ENCODE results near the gene CTDSP2. TPM values are rescaled to one million over a fixed set of nuclear protein-coding genes. Genes with fewer than 3 reads are reported as not detected.

Gene CTDSP2
- total and polyA plus RNA-seq, 2 of the 8 experiments (the other 6 are each of a cell fraction or from before 2014, with no cell fraction given), result 71.3 to 91.7 TPM

GRCh38 chr12:57861967-57862366 lies 15.4 kb upstream of the CTDSP2 start:
- Histone ChIP-seq H3K56ac (replicated peaks; ENCODE audit: insufficient read length, low read depth, low read length) (no peak overlapping the region), H3K4me3 (ENCODE audit: extremely low read depth in 1 of 4, insufficient read depth in 2 of 4, low read depth in 3 of 4, low read length in 4 of 4) (no peak overlapping the region), H2BK20ac (ENCODE audit: low read length) (no peak overlapping the region), H3K9me3 (ENCODE audit: insufficient read depth in 2 of 2, low read depth in 1 of 2, low read length in 1 of 2) (no peaks in the 10 kb centered on the region), H3K4me2 (ENCODE audit: insufficient read depth in 1 of 2, low read depth in 2 of 2, low read length in 2 of 2) (no peak overlapping the region), H4K91ac (replicated peaks; ENCODE audit: insufficient read length, low read length) (no peak overlapping the region), H3K36me3 (ENCODE audit: control insufficient read depth in 2 of 4, insufficient read depth in 4 of 4, low read length in 3 of 4) (no peaks in the 10 kb centered on the region), H4K5ac (ENCODE audit: insufficient read length, low read depth, low read length) (no peak overlapping the region), H2AFZ (ENCODE audit: low read length) (no peak overlapping the region), H3K4me1 (replicated peaks in 1 of 4; ENCODE audit: control insufficient read depth in 3 of 4, insufficient read depth in 4 of 4, low read length in 3 of 4) (peaks cover 0 to 4% (median 3%) of the 10 kb centered on the region in 4 experiments; a peak in 3 of 7 replicates), H3K4ac (replicated peaks; ENCODE audit: insufficient read length, low read depth, low read length) (no peak overlapping the region), H3K23ac (ENCODE audit: insufficient read length) (no peak overlapping the region), H2AK5ac (ENCODE audit: low read depth, low read length) (no peak overlapping the region), H3K79me1 (ENCODE audit: low read depth, low read length) (no peaks in the 10 kb centered on the region), H3K27ac (ENCODE audit: low read depth, low read length) (no peak overlapping the region), H3K79me2 (ENCODE audit: control insufficient read depth in 1 of 2, insufficient read depth in 2 of 2, low read length in 2 of 2) (no peaks in the 10 kb centered on the region), H3K23me2 (ENCODE audit: low read depth, low read length) (no peaks in the 10 kb centered on the region; the same call in 1 of the 2 replicates), H2BK15ac (ENCODE audit: low read length) (no peak overlapping the region), H3K14ac (ENCODE audit: insufficient read length) (no peak overlapping the region), H4K8ac (ENCODE audit: extremely low read depth, insufficient read depth, low read length) (no peak overlapping the region), H3K27me3 (replicated peaks in 1 of 4; ENCODE audit: control insufficient read depth in 3 of 4, extremely low read depth in 1 of 4, insufficient read depth in 3 of 4, low read length in 3 of 4) (peaks cover 0 to 20% (median 10%) of the 10 kb centered on the region in 4 experiments; a peak in 5 of 7 replicates), H2BK5ac (ENCODE audit: low read depth, low read length) (no peak overlapping the region), H4K20me1 (replicated peaks in 1 of 2; ENCODE audit: control insufficient read depth in 1 of 2, insufficient read depth in 2 of 2, low read length in 2 of 2) (no peaks in the 10 kb centered on the region), H2BK120ac (replicated peaks; ENCODE audit: low read depth, low read length) (no peak overlapping the region), H3K9ac (replicated peaks in 1 of 4; ENCODE audit: extremely low read depth in 1 of 4, low read depth in 3 of 4, low read length in 3 of 4) (no peak overlapping the region), H3K18ac (ENCODE audit: extremely low read depth, low read length) (no peak overlapping the region), H2BK12ac (ENCODE audit: low read depth, low read length) (no peak overlapping the region)
- WGBS, 2 experiments (ENCODE audit: extremely low coverage in 1 of 2, insufficient coverage in 1 of 2, insufficient read length in 1 of 2, insufficient replicate concordance in 2 of 2, low coverage in 1 of 2, low lambda C conversion rate in 2 of 2, missing lambda C conversion rate in 1 of 2), result 81% methylated on average over 4 of the region's 4 CpGs; no CpG with 5 or more reads in 1 of the 2 experiments
- DNase-seq (ENCODE audit: low read depth in 1 of 2, low spot score in 2 of 2), result no peak
- POLR2A ChIA-PET (ENCODE audit: partially characterized antibody), result interaction anchor here (1.2 to 29.9 kb wide), 3 partner anchors 19 to 35 kb away, joined by 3 to 722 read pairs (median 4); partner anchors contain the start of gene CTDSP2
- TF ChIP-seq E2F6 (IDR thresholded peaks at IDR 0.05) (peak; percentile 50; the same call in 1 of the 2 replicates), RBBP5 (IDR thresholded peaks at IDR 0.05; ENCODE audit: borderline replicate concordance, low read depth, low read length) (no peak), NANOG (IDR thresholded peaks at IDR 0.05; ENCODE audit: insufficient read depth, low read depth, low read length, poor library complexity, severe bottlenecking) (no peak), USF2 (IDR thresholded peaks at IDR 0.05; ENCODE audit: low read length) (0 out of 2 replicates have a peak, but pooled peaks have one; percentile 17), CBX5 (IDR thresholded peaks at IDR 0.05; ENCODE audit: low read depth, low read length) (no peak)
- CTCF ChIA-PET (ENCODE audit: partially characterized antibody), result interaction anchor here (0.7 to 6.7 kb wide), 11 partner anchors 9 to 55 kb away, joined by 3 to 58 read pairs (median 4); no protein-coding TSS in a partner anchor
- FAIRE-seq, result no peak

Measured in H1 (cell line).